HepG2 (cell line): Measurements from ENCODE around the gene CCDC57. TPM values are rescaled to one million over a fixed set of nuclear protein-coding genes. Genes with fewer than 3 reads are reported as not detected.

ENCODE experiments used
- AKAP8 ChIP-seq: sonication (generic); formaldehyde crosslinking; IDR thresholded peaks from 2 replicates; pipeline ENCODE4 v1.5.1; 2020; ENCODE audit warnings: mild to moderate bottlenecking, missing genetic modification reagents
- IKZF5 ChIP-seq: IDR thresholded peaks from 2 replicates; pipeline ENCODE4 v1.6.1; 2018; ENCODE audit warnings: missing genetic modification reagents, mild to moderate bottlenecking, missing compliant biosample characterization
- JARID2 ChIP-seq: sonication (generic); formaldehyde crosslinking; IDR thresholded peaks from 2 replicates; pipeline ENCODE4 v1.8.1; 2023; ENCODE audit warnings: missing genetic modification reagents, inconsistent platforms; ENCODE audit not compliant: insufficient replicate concordance
- KDM2A ChIP-seq: sonication (generic); formaldehyde crosslinking; IDR thresholded peaks from 2 replicates; pipeline ENCODE4 v1.4.0; 2020; ENCODE audit warnings: low read depth, missing genetic modification reagents, borderline replicate concordance
- RARA ChIP-seq: IDR thresholded peaks from 2 replicates; pipeline ENCODE4 v1.6.1; 2016; ENCODE audit warnings: missing genetic modification reagents, missing compliant biosample characterization
- SNRNP70 ChIP-seq: fragments of 200-400 bp; formaldehyde crosslinking; IDR thresholded peaks from 2 replicates; pipeline ENCODE4 v1.6.1; 2017; ENCODE audit warnings: mild to moderate bottlenecking, low read depth, low read length, moderate library complexity
- ZNF253 ChIP-seq: sonication (generic); formaldehyde crosslinking; IDR thresholded peaks from 2 replicates; pipeline ENCODE4 v1.8.0; 2022; ENCODE audit warnings: mild to moderate bottlenecking, missing genetic modification reagents, borderline replicate concordance
- ZNF318 ChIP-seq: sonication (generic); formaldehyde crosslinking; IDR thresholded peaks from 2 replicates; pipeline ENCODE4 v1.4.0; 2020; ENCODE audit warnings: mild to moderate bottlenecking, missing genetic modification reagents
- polyA plus RNA-seq, 8 experiments: library from polyadenylated mRNA; depleted of rRNA in 3 of 8; stranded (reverse) in 7 of 8; unstranded in 1 of 8; fragments of >200 nt; fragmentation: Illumina TruSeq in 4 of 8; extraction: Trizol in 4 of 8; gene quantifications; 2 replicates each; pipeline versions ENCODE4 v1.2.1 to v1.2.3, GENCODE V29; 2011 to 2016; ENCODE audit warnings: low read depth in 4 of 8, missing spikeins in 1 of 8, mixed read lengths in 1 of 8; ENCODE audit not compliant: insufficient read depth in 1 of 8
- total RNA-seq, 5 experiments: library from RNA; depleted of rRNA; stranded (reverse); fragments of >200 nt; fragmentation: Illumina TruSeq; extraction: Trizol; gene quantifications; 2 replicates each; pipeline ENCODE4 v1.2.3, GENCODE V29; 2016; ENCODE audit warnings: low read depth in 1 of 5
- TF ChIP-seq, protein P1 (sequence below): sonication (generic); formaldehyde crosslinking; IDR thresholded peaks from 2 replicates; pipeline ENCODE4 v1.4.0; 2020; ENCODE audit warnings: missing genetic modification reagents
- TF ChIP-seq, protein P2 (sequence below): IDR thresholded peaks from 2 replicates; pipeline ENCODE4 v1.6.1; 2016; ENCODE audit warnings: missing compliant biosample characterization, missing genetic modification reagents, borderline replicate concordance
- TF ChIP-seq, protein P3 (sequence below): sonication (generic); formaldehyde crosslinking; IDR thresholded peaks from 2 replicates; pipeline ENCODE4 v1.4.0; 2020; ENCODE audit warnings: missing genetic modification reagents, borderline replicate concordance

CCDC57 gene
- total and polyA plus RNA-seq, 2 of the 13 experiments (the other 11 are each of a cell fraction or from before 2014, with no cell fraction given), result 59.3 to 59.9 TPM

DNA sequence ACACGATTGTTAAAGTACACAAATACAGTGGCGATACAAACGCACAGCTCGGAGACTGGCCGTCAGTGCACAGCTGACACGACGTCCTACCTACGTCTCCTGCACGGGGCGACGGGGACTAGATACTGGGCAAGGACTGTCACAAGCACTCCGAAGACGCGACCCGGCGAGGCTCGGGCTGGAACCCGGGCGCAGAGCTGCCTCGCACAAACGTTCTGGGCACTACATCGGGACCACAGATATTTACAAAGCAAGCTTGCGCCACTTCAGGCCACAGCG, 30.0 kb upstream of the CCDC57 start (continued):
- TF ChIP-seq RARA (CRISPR knock-in tag), result 0 out of 2 replicates have a peak, but pooled peaks have one; percentile 15
- TF ChIP-seq, protein P1, sequence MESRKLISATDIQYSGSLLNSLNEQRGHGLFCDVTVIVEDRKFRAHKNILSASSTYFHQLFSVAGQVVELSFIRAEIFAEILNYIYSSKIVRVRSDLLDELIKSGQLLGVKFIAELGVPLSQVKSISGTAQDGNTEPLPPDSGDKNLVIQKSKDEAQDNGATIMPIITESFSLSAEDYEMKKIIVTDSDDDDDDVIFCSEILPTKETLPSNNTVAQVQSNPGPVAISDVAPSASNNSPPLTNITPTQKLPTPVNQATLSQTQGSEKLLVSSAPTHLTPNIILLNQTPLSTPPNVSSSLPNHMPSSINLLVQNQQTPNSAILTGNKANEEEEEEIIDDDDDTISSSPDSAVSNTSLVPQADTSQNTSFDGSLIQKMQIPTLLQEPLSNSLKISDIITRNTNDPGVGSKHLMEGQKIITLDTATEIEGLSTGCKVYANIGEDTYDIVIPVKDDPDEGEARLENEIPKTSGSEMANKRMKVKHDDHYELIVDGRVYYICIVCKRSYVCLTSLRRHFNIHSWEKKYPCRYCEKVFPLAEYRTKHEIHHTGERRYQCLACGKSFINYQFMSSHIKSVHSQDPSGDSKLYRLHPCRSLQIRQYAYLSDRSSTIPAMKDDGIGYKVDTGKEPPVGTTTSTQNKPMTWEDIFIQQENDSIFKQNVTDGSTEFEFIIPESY (CRISPR knock-in tag), result peak; percentile 16; the same call in 1 of the 2 replicates
- no peak for TF ChIP-seq SNRNP70
- TF ChIP-seq, protein P2, sequence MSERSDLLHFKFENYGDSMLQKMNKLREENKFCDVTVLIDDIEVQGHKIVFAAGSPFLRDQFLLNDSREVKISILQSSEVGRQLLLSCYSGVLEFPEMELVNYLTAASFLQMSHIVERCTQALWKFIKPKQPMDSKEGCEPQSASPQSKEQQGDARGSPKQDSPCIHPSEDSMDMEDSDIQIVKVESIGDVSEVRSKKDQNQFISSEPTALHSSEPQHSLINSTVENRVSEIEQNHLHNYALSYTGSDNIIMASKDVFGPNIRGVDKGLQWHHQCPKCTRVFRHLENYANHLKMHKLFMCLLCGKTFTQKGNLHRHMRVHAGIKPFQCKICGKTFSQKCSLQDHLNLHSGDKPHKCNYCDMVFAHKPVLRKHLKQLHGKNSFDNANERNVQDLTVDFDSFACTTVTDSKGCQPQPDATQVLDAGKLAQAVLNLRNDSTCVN (CRISPR knock-in tag), result no peak
- TF ChIP-seq ZNF253 (CRISPR knock-in tag), result 0 out of 2 replicates have a peak, but pooled peaks have one; percentile 24
- TF ChIP-seq JARID2 (CRISPR knock-in tag), result peak; percentile 7
- peak; percentile 98 for TF ChIP-seq KDM2A (CRISPR knock-in tag)
- TF ChIP-seq AKAP8 (CRISPR knock-in tag), result peak; percentile 7; the same call in 1 of the 2 replicates
- TF ChIP-seq, protein P3, sequence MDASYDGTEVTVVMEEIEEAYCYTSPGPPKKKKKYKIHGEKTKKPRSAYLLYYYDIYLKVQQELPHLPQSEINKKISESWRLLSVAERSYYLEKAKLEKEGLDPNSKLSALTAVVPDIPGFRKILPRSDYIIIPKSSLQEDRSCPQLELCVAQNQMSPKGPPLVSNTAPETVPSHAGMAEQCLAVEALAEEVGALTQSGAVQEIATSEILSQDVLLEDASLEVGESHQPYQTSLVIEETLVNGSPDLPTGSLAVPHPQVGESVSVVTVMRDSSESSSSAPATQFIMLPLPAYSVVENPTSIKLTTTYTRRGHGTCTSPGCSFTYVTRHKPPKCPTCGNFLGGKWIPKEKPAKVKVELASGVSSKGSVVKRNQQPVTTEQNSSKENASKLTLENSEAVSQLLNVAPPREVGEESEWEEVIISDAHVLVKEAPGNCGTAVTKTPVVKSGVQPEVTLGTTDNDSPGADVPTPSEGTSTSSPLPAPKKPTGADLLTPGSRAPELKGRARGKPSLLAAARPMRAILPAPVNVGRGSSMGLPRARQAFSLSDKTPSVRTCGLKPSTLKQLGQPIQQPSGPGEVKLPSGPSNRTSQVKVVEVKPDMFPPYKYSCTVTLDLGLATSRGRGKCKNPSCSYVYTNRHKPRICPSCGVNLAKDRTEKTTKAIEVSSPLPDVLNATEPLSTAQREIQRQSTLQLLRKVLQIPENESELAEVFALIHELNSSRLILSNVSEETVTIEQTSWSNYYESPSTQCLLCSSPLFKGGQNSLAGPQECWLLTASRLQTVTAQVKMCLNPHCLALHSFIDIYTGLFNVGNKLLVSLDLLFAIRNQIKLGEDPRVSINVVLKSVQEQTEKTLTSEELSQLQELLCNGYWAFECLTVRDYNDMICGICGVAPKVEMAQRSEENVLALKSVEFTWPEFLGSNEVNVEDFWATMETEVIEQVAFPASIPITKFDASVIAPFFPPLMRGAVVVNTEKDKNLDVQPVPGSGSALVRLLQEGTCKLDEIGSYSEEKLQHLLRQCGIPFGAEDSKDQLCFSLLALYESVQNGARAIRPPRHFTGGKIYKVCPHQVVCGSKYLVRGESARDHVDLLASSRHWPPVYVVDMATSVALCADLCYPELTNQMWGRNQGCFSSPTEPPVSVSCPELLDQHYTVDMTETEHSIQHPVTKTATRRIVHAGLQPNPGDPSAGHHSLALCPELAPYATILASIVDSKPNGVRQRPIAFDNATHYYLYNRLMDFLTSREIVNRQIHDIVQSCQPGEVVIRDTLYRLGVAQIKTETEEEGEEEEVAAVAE, result 0 out of 2 replicates have a peak, but pooled peaks have one; percentile 11
- no peak for TF ChIP-seq ZNF318 (CRISPR knock-in tag)
- 0 out of 2 replicates have a peak, but pooled peaks have one; percentile 47 for TF ChIP-seq IKZF5 (CRISPR knock-in tag)
